ENCODE data around the gene C16orf82.
"Not testable (repeated sequence)": the region's sequence is repeated elsewhere in the genome, so short reads cannot be mapped to it uniquely, and the experiment has no call there.

Gene C16orf82

GRCh38 chr16:27066668-27067537, at the start of gene C16orf82:
Gene C16orf82, plus strand, starts transcription at chr16:27066927.
- no peak for DNase-seq (ENCODE audit: low read depth)

- DNase-seq (ENCODE audit: low read depth): no peak
These were observed 46.7 kb upstream of the C16orf82 start for GRCh38 chr16:27020031-27020430.

- no peak for DNase-seq (ENCODE audit: low read depth)
These were observed 42.7 kb upstream of the C16orf82 start for GRCh38 chr16:27024010-27024409.

GRCh38 chr16:27025581-27025980, 41.1 kb upstream of the C16orf82 start:
- DNase-seq (ENCODE audit: low read depth): no peak

- DNase-seq (ENCODE audit: low read depth): no peak
These were observed 38.8 kb upstream of the C16orf82 start for GRCh38 chr16:27027971-27028370.

GRCh38 chr16:27028591-27029110, 38.1 kb upstream of the C16orf82 start:
- no peak for DNase-seq (ENCODE audit: low read depth)

- no peak for DNase-seq (ENCODE audit: low read depth)
These were observed 37.2 kb upstream of the C16orf82 start for GRCh38 chr16:27029525-27029924.

GRCh38 chr16:27033281-27033979, 33.3 kb upstream of the C16orf82 start:
- DNase-seq (ENCODE audit: low read depth): no peak

GRCh38 chr16:27040732-27041131, 26.0 kb upstream of the C16orf82 start:
- DNase-seq (ENCODE audit: low read depth): no peak

- no peak for DNase-seq (ENCODE audit: low read depth)
These were observed 19.7 kb upstream of the C16orf82 start for GRCh38 chr16:27046958-27047518.

GRCh38 chr16:27048316-27048715, 18.4 kb upstream of the C16orf82 start:
- no peak for DNase-seq (ENCODE audit: low read depth)

- no peak for DNase-seq (ENCODE audit: low read depth)
These were observed 17.6 kb upstream of the C16orf82 start for GRCh38 chr16:27049117-27049516.

- DNase-seq (ENCODE audit: low read depth): no peak
These were observed 14.7 kb upstream of the C16orf82 start for GRCh38 chr16:27052007-27052406.

GRCh38 chr16:27053996-27054395, 12.7 kb upstream of the C16orf82 start:
- no peak for DNase-seq (ENCODE audit: low read depth)

GRCh38 chr16:27058299-27058698, 8.4 kb upstream of the C16orf82 start:
- no peak for DNase-seq (ENCODE audit: low read depth)

GRCh38 chr16:27070776-27071175, 4.0 kb downstream of the C16orf82 start:
- no peak for DNase-seq (ENCODE audit: low read depth)

- no peak for DNase-seq (ENCODE audit: low read depth)
These were observed 7.0 kb downstream of the C16orf82 start for GRCh38 chr16:27073733-27074132.

GRCh38 chr16:27080895-27081294, 14.2 kb downstream of the C16orf82 start:
- DNase-seq (ENCODE audit: low read depth): no peak

- DNase-seq (ENCODE audit: low read depth): no peak
These were observed 17.1 kb downstream of the C16orf82 start for GRCh38 chr16:27083861-27084261.

- no peak for DNase-seq (ENCODE audit: low read depth)
These were observed 17.7 kb downstream of the C16orf82 start for GRCh38 chr16:27084307-27085028.

- no peak for DNase-seq (ENCODE audit: low read depth)
These were observed 18.5 kb downstream of the C16orf82 start for GRCh38 chr16:27085182-27085581.

GRCh38 chr16:27086031-27086430, 19.3 kb downstream of the C16orf82 start:
- DNase-seq (ENCODE audit: low read depth): not testable (repeated sequence)
